GM12878 (cell line): ENCODE measurements around the gene DCTN2. TPM values are rescaled to one million over a fixed set of nuclear protein-coding genes. Genes with fewer than 3 reads are reported as not detected.
A peak's percentile ranks its signal among the peaks of the same experiment; 100 is the strongest.

Source experiments
- ATAC-seq: fragments of 200-7000 bp; cut with Tn5 transposase; 3 replicates; pipeline ENCODE4 v1.9.1; 2020; ENCODE audit warnings: mild to moderate bottlenecking, moderate library complexity
- BruUV-seq: library from RNA; stranded (reverse); fragments of 400-500 nt; replicated peaks from 2 replicates; lab custom pipeline; 2021; lab: Mats Ljungman, UMichigan
- CTCF ChIA-PET: fragments of 300-600 bp; sonication (Branson Sonifier 250); formaldehyde crosslinking; extraction: SDS; loops from one replicate; lab custom pipeline; 2021; ENCODE audit warnings: inconsistent platforms; lab: Yijun Ruan, JAX
- POLR2A ChIA-PET: fragments of 350-600 bp; formaldehyde crosslinking; extraction: SDS; loops from one replicate; lab custom pipeline; 2021; ENCODE audit warnings: inconsistent platforms; lab: Charles Lee
- RAD21 ChIA-PET: fragments of 300-600 bp; sonication (Branson Sonifier 250); formaldehyde crosslinking; loops from one replicate; lab custom pipeline; 2023; ENCODE audit warnings: antibody characterized with exemption; ENCODE audit not compliant: unreplicated experiment; lab: Charles Lee
- SMC1A ChIA-PET: fragments of 300-600 bp; sonication (Branson Sonifier 250); formaldehyde crosslinking; loops from one replicate; lab custom pipeline; 2023; ENCODE audit not compliant: unreplicated experiment, uncharacterized antibody; lab: Charles Lee
- DNase-seq: peaks from one replicate; pipeline ENCODE4 v3.0.0-alpha.2; 2011; ENCODE audit warnings: low read depth, low spot score
- FAIRE-seq: peaks from 3 replicates; lab custom pipeline; 2011; peaks lifted over from hg19 to GRCh38; lab: Jason Lieb, UNC
- H2AFZ ChIP-seq: 2 replicates; pipeline ENCODE4 v1.6.0; 2011; ENCODE audit warnings: low read depth, low read length, control low read depth; ENCODE audit not compliant: control insufficient read depth
- H3K27ac ChIP-seq: 2 replicates; pipeline ENCODE4 v1.5.1; 2011; ENCODE audit warnings: control low read depth; ENCODE audit not compliant: control insufficient read depth, insufficient read depth
- H3K27me3 ChIP-seq, 2 experiments: replicated peaks in 1 of 2; 2 replicates each; pipeline versions ENCODE4 v1.6.0 to v1.6.1; 2011; ENCODE audit warnings: low read length in 1 of 2; ENCODE audit not compliant: control insufficient read depth in 2 of 2, insufficient read depth in 2 of 2
- H3K36me3 ChIP-seq, 2 experiments: 2 replicates each; pipeline ENCODE4 v1.5.1; 2011; ENCODE audit warnings: low read length in 1 of 2; ENCODE audit not compliant: control insufficient read depth in 2 of 2, insufficient read depth in 2 of 2
- H3K4me1 ChIP-seq: 2 replicates; pipeline ENCODE4 v1.6.1; 2011; ENCODE audit warnings: mild to moderate bottlenecking, low read length, moderate library complexity, mixed read lengths; ENCODE audit not compliant: control insufficient read depth, insufficient read depth
- H3K4me2 ChIP-seq: 2 replicates; pipeline ENCODE4 v1.6.0; 2011; ENCODE audit warnings: control low read depth; ENCODE audit not compliant: control insufficient read depth, insufficient read depth
- H3K4me3 ChIP-seq: fragments of 200-600 bp; sonication (generic); 2 replicates; pipeline ENCODE4 v1.5.1; 2016
- H3K79me2 ChIP-seq: 2 replicates; pipeline ENCODE4 v1.6.0; 2011; ENCODE audit warnings: low read length; ENCODE audit not compliant: control insufficient read depth, insufficient read depth
- H3K9ac ChIP-seq: 2 replicates; pipeline ENCODE4 v1.8.0; 2011; ENCODE audit warnings: low read length, control low read depth, mixed read lengths; ENCODE audit not compliant: control insufficient read depth, insufficient read depth
- H3K9me3 ChIP-seq: replicated peaks from 3 replicates; pipeline ENCODE4 v1.5.1; 2011; ENCODE audit warnings: mild to moderate bottlenecking, low read length; ENCODE audit not compliant: control insufficient read depth, insufficient read depth
- H4K20me1 ChIP-seq: 2 replicates; pipeline ENCODE4 v1.6.0; 2011; ENCODE audit not compliant: control insufficient read depth, insufficient read depth
- BCL11A ChIP-seq: IDR thresholded peaks from 2 replicates; pipeline ENCODE4 v1.6.1; 2011; ENCODE audit warnings: low read depth, low read length
- NR2F1 ChIP-seq: fragments of 450-650 bp; conservative IDR thresholded peaks from 2 replicates; pipeline ENCODE4 v1.6.1; 2017; ENCODE audit warnings: mild to moderate bottlenecking
- NRF1 ChIP-seq: conservative IDR thresholded peaks from 2 replicates; pipeline ENCODE4 v1.6.1; 2011; ENCODE audit warnings: mild to moderate bottlenecking, low read depth, low read length, improper control_type of control experiment
- POLR2A ChIP-seq: IDR thresholded peaks from 2 replicates; pipeline ENCODE4 v1.6.1; 2011; ENCODE audit warnings: low read depth, mild to moderate bottlenecking, low read length
- RB1 ChIP-seq: fragments of 450-650 bp; formaldehyde crosslinking; IDR thresholded peaks from 2 replicates; pipeline ENCODE4 v1.6.1; 2017; ENCODE audit warnings: mild to moderate bottlenecking, borderline replicate concordance
- WGBS: methylation state at CpG from one replicate; pipeline ENCODE4 v1.1.6; 2016; ENCODE audit warnings: low lambda C conversion rate; ENCODE audit not compliant: insufficient replicate concordance, insufficient coverage; ENCODE audit errors: missing lambda C conversion rate; 5-methylcytosine and 5-hydroxymethylcytosine counted together
- in situ Hi-C: fragments of 300-500 bp; cut with MboI; formaldehyde crosslinking; loops from 9 replicates; pipeline ENCODE4 v1.14.3; 2018; ENCODE audit warnings: mixed read lengths
- intact Hi-C: fragments of 100-400 bp; cut with micrococcal nuclease; formaldehyde crosslinking; loops from one replicate; pipeline ENCODE4 v1.14.2; 2022; ENCODE audit not compliant: unreplicated experiment
- polyA plus RNA-seq, 11 experiments: library from polyadenylated mRNA; depleted of rRNA in 4 of 11; unstranded in 6 of 11; stranded (reverse) in 5 of 11; fragments of >200 nt; fragmentation: Nextera tagmentation in 4 of 11; fragmentation: Illumina TruSeq in 1 of 11; extraction: Ambion mirVana in 4 of 11; extraction: Trizol in 1 of 11; gene quantifications; 1 replicate in 1 of 11; 2 replicates in 10 of 11; pipeline versions ENCODE4 v1.2.1 to v1.2.3, GENCODE V29; 2011 to 2016; ENCODE audit warnings: inconsistent platforms in 2 of 11, missing spikeins in 2 of 11, low read depth in 1 of 11
- total RNA-seq, 4 experiments: library from RNA; depleted of rRNA in 3 of 4; stranded (reverse); fragments of >200 nt in 3 of 4; fragmentation: Illumina TruSeq in 1 of 4; extraction: Trizol in 1 of 4; gene quantifications; 2 replicates each; pipeline versions ENCODE4 v1.2.1 to v1.2.3, GENCODE V29; 2013 to 2021
- TF ChIP-seq, protein P1 (sequence below): fragments of 450-650 bp; IDR thresholded peaks from 2 replicates; pipeline ENCODE4 v1.6.1; 2016; ENCODE audit warnings: mild to moderate bottlenecking

DCTN2 gene
- total and polyA plus RNA-seq, 10 of the 15 experiments (the other 5 are each of a cell fraction or from before 2014, with no cell fraction given), result 32.3 to 171 (median 100) TPM

DNA sequence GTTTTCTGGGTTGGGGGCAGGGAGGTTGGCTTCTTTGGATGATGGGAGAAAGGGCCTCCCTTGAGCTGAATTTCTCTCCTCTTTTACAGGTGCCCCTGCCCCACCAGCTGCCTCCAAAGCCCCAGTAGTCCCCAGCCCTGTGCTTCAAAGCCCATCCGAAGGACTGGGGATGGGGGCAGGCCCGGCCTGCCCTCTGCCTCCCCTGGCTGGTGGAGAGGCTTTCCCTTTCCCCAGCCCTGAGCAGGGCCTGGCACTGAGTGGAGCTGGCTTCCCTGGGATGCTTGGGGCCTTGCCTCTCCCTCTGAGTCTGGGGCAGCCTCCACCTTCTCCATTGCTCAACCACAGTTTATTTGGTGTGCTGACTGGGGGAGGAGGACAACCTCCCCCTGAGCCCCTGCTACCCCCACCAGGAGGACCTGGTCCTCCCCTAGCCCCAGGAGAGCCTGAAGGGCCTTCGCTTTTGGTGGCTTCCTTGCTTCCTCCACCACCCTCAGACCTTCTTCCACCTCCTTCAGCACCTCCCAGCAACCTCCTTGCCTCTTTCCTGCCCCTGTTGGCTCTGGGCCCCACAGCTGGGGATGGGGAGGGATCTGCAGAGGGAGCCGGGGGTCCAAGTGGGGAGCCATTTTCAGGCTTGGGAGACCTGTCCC is 20.4 kb downstream of the DCTN2 start:
- FAIRE-seq, result no peak

DNA sequence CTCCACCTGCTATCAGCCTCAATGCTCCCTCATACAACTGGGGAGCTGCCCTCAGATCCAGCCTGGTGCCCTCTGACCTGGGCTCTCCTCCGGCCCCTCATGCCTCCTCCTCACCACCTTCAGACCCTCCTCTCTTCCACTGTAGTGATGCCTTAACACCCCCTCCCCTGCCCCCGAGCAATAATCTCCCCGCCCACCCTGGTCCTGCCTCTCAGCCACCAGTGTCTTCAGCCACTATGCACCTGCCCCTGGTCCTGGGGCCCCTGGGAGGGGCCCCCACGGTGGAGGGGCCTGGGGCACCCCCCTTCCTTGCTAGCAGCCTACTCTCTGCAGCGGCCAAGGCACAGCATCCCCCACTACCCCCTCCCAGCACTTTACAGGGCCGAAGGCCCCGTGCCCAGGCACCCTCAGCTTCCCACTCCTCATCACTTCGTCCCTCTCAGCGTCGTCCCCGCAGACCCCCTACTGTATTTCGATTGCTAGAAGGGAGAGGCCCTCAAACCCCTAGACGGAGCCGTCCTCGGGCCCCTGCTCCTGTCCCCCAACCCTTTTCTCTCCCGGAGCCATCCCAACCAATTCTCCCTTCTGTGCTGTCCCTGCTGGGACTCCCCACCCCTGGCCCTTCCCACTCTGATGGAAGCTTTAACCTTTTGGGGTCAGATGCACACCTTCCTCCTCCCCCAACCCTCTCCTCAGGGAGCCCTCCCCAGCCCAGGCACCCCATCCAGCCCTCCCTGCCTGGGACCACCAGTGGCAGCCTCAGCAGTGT is 21.2 kb downstream of the DCTN2 start:
- Histone ChIP-seq H3K27ac (no peak overlapping the region), H2AFZ (no peak overlapping the region), H3K36me3 (peaks cover 15 to 24% of the 10 kb centered on the region in 2 experiments), H3K4me1 (peaks cover 29% of the 10 kb centered on the region), H3K27me3 (no peaks in the 10 kb centered on the region), H3K4me2 (no peak overlapping the region), H3K9me3 (no peaks in the 10 kb centered on the region), H4K20me1 (no peaks in the 10 kb centered on the region), H3K9ac (no peak overlapping the region), H3K4me3 (no peak overlapping the region), H3K79me2 (peaks cover 23% of the 10 kb centered on the region)
- ChIA-PET POLR2A (no interaction called here), RAD21 (no interaction called here), CTCF (interaction anchor here (0.7 to 2.1 kb wide), 2 partner anchors 10 to 406 kb away, joined by 3 to 4 read pairs; no protein-coding TSS in a partner anchor), SMC1A (no interaction called here)
- TF ChIP-seq NR2F1, result no peak
- in situ Hi-C loops (no loop called here), intact Hi-C loops (no loop called here)
- WGBS, result 77% methylated on average over 9 of the region's 16 CpGs
- FAIRE-seq (no peak), ATAC-seq (no peak), DNase-seq (no peak)
- BruUV-seq, result no TSS peak

More for the DNA sequence above, 20.4 kb downstream of the DCTN2 start:
- peaks cover 22% of the 10 kb centered on the region for H3K4me1 ChIP-seq
- RAD21 ChIA-PET, result no interaction called here
- no peak overlapping the region for H3K9ac ChIP-seq
- SMC1A ChIA-PET, result no interaction called here
- no peak overlapping the region for H2AFZ ChIP-seq
- ATAC-seq (no peak), DNase-seq (no peak)
- 74% methylated on average over 3 of the region's 4 CpGs for WGBS
- CTCF ChIA-PET, result no interaction called here
- no peak overlapping the region for H3K27ac ChIP-seq
- H3K79me2 ChIP-seq, result peaks cover 23% of the 10 kb centered on the region
- H3K36me3 ChIP-seq, result peaks cover 15 to 25% of the 10 kb centered on the region in 2 experiments
- no peaks in the 10 kb centered on the region for H4K20me1 ChIP-seq
- in situ Hi-C loops, result no loop called here
- H3K27me3 ChIP-seq, result no peaks in the 10 kb centered on the region
- POLR2A ChIA-PET, result no interaction called here
- TF ChIP-seq, protein P1, sequence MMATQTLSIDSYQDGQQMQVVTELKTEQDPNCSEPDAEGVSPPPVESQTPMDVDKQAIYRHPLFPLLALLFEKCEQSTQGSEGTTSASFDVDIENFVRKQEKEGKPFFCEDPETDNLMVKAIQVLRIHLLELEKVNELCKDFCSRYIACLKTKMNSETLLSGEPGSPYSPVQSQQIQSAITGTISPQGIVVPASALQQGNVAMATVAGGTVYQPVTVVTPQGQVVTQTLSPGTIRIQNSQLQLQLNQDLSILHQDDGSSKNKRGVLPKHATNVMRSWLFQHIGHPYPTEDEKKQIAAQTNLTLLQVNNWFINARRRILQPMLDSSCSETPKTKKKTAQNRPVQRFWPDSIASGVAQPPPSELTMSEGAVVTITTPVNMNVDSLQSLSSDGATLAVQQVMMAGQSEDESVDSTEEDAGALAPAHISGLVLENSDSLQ, result no peak
- TF ChIP-seq RB1 (no peak), BCL11A (no peak), NRF1 (no peak), POLR2A (peak; percentile 15; the same call in 1 of the 2 replicates)
- H3K9me3 ChIP-seq, result no peaks in the 10 kb centered on the region
- H3K4me2 ChIP-seq, result no peak overlapping the region
- intact Hi-C loops, result no loop called here
- H3K4me3 ChIP-seq, result no peak overlapping the region
- no TSS peak for BruUV-seq
